GM21390 (cell line): ENCODE data around the gene CHST3.
A peak's percentile ranks its signal among the peaks of the same experiment; 100 is the strongest.
"Not testable (repeated sequence)": the region's sequence is repeated elsewhere in the genome, so short reads cannot be mapped to it uniquely, and the experiment has no call there.

Experiments used
- ATAC-seq: cut with Tn5 transposase; IDR thresholded peaks from one replicate; pipeline ENCODE4 v1.9.1; 2021; ENCODE audit not compliant: unreplicated experiment

Gene CHST3

DNA sequence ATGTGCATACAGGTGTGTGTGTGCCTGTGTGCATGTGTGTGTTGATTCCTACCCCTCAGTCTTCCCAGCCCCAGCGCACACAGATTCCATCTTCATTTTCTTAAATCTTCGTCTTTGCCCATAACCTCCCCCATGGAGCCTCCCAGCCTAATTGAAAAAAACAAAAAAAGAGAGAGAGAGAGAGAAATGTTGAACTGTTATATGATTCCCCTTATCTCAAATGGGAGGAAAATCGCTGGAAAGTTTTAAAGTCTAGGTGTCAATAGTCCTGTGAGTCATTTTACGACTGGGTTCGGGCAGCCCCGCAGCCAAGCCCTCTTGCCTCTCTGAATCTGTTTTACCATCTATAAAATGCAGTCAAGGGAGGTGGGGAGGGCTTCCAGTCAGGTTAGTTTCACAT is 63.3 kb downstream of the CHST3 start:
- ATAC-seq, result no peak

DNA sequence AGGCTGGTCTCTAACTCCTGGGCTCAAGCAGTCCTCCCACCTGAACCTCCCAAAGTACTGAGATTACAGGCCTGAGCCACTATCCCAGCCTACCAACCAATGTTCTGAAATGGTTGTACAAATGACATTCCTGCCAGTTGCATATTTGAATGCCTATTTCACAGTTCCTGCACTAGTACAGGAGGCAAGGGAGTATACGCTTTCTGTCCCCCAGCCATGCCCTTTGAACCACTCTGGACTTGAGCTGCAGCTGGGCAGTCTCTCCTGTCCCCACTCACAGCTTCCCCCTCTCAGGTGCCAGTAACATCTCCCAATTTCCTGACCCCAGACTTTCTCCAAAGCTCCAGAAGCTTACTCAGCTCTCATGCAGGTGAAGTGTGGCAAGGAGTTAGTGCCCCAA is 65.2 kb downstream of the CHST3 start:
- no peak for ATAC-seq

DNA sequence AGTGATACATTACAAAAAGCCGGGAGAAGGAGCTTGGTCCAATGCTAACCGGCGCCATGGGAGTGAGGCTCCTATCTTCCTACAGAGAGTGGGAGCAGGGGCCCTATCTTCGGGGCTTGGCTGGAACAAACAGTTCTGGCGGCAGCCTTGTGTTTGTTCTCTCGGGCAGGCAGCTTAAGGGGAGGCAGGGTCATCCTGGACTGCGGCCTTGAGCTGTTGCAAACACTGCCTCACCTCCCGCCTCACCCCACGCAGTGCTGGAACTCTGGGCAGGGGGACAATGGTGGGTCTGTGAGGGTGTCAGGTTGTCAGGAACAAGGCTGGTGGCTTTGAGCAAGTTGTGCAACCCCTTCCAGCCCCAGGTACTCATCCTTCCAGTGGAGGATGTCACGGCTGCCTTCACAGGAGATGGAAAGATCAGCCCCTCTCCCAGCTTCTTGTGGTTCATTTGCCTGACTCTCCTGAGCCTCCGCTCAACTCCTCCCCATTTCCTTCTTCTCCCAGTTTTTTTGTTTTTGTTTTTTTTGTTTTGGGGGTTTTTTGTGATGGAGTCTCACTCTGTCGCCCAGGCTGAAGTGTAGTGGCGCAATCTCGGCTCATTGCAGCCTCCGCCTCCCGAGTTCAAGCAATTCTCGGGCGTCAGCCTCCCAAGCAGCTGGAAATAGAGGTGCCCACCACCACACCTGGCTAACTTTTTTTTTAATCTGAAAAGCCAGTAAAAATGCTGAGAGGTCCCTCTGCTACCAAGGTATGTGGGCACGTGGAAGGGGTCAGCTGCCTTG is 66.8 kb downstream of the CHST3 start:
- no peak for ATAC-seq

DNA sequence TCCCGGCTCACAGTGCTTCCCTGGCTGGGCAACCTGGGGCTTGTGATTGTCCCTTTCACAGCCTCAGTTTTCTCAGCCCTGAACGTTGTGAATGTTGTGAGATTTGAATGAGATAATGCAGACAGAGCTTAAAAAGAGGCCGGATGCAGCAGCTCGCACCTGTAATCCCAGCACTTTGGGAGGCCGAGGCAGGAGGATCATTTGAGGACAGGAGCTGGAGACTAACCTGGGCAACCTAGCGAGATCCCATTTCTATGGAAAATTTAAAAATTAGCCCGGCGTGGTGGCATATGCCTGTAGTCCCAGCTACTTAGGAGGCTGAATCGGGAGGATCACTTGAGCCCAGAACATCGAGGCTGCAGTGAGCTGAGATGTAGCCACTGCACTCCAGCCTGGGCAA is 67.5 kb downstream of the CHST3 start:
- no peak for ATAC-seq

DNA sequence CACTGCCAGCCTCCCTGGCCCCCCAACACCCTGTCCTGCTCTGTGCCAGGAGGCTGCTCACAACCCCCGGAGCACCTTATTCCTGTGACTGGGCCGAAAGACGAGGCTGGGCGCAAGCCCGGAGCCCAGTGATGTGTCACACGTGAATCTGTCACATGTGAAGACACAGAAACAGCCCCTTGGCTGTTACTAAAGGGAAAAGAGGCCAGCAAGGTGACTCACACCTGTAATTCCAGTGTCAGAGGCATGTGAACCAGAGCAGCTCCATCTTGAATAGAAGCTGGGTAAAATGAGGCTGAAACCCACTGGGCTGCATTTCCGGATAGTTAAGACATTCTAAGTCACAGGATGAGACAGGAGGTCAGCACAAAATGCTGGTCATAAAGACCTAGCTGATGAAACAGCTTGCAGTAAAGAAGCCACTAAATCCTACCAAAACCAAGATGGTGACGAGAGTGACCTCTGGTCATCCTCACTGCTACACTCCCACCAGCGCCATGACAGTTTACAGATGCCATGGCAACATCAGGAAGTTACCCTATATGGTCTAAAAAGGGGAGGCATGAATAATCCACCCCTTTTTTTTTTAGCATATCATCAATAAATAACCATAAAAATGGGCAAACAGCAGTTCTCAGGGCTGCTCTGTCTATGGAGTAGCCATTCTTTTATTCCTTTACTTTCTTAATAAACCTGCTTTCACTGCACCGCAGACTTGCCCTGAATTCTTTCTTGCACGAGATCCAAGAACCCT is 68.4 kb downstream of the CHST3 start:
- not testable (repeated sequence) for ATAC-seq

DNA sequence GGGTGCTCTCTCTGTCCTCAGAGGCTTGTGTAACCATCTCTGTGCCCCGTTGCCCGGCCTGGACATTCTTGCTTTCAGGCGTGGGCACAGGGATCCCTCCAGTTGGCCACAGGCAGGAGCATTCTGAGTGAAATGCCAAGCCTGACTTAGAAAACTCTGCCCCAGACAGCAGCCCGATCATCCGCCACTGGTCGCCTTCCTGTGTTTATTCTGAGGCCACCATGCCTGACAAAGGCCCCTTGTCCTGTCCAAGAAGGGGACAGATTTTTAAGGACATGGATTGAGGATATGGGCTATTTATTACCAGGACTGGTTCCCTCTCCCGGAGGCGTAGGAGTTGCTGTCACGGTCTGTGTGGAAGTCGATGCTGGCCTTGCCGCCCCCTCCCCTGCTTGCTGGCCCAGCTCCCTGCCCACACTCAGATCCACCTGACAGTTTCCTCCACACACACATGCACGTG is 69.9 kb downstream of the CHST3 start:
- ATAC-seq, result no peak

DNA sequence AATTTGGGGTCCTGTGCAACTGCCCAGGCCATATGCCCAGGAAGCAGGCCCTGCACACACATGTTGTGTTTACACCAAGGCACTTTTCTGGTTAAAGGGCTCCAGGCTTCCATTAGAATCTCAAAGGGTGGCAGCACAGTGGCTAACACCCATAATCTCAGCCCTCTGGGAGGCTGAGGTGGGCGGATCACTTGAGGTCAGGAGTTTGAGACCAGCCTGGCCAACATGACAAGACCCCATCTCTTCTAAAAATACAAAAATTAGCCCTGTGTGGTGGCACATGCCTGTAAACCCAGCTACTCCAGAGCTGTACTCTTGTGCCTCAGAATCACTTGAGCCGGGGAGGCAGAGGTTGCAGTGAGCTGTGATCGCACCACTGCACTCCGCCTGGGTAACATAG is 70.6 kb downstream of the CHST3 start:
- ATAC-seq, result no peak

DNA sequence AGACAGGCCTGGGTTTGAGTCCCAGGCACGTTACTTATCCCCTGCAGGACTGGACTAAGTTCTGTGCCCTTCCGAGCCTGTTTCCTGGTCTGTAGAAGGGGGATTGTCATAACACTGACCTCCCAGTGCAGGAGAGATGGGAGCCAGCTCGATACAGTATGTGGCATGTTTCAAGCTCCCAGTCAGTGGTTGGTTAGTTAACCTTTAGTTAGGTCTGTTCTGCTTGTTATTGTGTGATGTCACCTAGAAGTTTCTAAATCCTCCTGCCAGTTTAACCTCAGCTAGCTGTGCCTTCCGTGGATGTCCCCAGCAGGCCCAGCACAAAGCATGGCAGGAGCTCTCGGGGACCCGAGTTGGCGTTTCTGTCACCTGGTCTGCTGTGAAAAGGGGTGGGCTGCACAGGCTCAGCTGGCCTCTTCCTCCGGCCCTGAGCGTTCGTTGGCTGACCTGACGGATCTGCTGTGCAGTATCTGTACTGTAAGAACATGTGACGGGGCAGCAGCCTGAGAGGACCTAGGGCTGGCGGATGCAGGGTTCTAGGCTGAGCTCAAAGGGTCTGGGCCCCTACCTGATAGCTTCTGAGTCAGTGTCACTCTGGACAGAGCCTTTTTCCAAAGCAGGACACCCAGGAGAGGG is 71.2 kb downstream of the CHST3 start:
- no peak for ATAC-seq

DNA sequence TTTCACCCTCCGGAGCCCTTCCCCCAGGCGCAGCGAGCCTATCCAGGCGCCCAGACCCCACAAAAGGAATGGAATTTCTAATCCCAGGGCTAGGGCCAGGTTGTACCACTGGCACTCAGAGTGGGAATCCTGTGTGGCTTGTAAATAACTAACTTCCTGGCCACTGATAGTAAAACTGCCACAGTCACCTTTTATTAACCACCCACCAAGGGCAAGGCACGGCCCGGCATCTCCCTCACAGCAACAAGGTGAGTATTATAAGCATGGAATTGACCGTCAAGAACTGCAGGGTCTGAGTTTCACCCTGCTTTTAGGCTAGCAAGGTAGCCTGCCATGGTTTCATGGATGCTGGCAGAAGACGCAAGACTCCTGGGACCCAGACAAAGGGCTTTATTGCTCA is 73.1 kb downstream of the CHST3 start:
- no peak for ATAC-seq

DNA sequence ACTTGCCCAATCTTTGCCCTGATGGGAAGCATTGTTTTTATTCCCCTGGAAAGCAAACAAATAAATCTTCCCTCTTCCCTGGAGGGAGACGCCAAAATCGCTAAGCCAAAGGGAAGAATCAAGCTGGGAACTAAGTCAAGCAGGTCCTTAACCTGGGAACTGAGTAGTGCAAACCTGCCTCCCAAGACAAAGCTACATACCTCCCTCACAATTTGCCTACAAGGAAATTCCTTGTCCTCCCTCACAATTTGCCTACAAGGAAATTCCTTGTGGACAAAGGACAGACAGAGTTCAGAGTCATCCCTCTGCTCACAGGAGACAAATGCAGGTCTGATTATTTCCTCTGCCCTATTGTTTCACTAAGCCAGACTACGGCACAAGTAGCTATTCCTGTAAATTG is 73.6 kb downstream of the CHST3 start:
- no peak for ATAC-seq

DNA sequence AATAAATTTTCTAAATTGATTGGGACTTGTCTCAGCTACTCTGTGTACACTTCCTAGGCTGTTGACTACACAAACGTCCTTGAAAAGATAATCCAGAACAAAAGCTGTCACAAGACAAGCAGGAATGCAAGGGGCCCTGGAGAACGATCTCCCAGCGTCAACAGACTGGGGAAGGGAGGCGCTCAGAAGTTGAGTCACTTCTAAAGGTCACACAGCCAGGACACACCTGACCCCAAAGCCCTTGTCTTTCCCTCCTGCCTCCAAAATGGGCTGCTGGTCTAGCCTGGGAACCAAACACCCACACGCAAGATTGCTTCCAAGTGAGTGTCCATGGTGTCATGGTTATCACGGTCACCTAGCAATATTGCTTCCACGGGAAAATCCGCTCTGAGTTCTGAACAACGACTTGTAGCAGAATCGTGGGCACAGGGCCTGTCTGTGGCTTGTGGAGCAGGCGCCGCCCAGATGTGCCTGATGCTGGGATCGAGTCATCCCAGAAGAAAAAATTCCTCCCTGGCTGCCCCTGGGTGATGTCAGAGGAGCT is 74.3 kb downstream of the CHST3 start:
- no peak for ATAC-seq

DNA sequence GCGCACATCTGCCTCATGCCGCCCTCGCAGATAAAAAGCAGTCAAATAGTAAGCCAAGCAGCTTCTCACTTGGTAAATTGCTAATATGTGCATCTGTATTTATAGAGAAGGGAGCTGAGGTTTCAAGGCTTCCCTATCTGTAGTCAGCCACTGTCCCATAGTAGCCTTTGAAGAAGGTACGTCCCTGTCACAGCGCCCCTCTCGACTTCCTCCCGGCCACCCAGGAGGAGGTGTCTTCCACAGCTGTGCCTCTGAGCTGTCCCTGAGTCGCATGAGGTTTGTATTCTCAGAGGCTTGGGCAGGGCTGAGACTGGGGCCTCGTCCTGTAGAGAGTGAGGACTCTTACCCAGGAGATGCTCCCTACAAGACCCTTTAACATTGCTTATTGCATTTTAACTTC is 75.2 kb downstream of the CHST3 start:
- no peak for ATAC-seq

DNA sequence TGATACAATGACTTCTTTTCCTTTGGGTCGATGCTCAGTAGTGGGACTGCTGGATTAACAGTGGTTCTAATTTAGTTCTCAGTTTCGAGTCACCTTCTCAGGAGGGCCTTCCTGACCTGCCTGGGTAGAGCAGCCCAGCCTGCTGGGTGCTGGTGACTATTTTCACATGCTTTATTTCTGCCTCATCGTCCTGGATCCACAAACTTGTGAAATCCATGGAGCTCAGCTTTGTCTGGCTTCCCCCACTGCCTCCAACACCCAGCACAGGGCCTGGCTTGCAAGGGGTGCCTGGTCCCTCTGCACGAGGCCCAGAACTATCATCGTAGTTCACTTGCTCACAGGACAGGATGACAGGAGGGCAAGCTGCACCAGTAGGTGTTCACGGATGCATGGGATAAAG is 77.3 kb downstream of the CHST3 start:
- ATAC-seq, result no peak

DNA sequence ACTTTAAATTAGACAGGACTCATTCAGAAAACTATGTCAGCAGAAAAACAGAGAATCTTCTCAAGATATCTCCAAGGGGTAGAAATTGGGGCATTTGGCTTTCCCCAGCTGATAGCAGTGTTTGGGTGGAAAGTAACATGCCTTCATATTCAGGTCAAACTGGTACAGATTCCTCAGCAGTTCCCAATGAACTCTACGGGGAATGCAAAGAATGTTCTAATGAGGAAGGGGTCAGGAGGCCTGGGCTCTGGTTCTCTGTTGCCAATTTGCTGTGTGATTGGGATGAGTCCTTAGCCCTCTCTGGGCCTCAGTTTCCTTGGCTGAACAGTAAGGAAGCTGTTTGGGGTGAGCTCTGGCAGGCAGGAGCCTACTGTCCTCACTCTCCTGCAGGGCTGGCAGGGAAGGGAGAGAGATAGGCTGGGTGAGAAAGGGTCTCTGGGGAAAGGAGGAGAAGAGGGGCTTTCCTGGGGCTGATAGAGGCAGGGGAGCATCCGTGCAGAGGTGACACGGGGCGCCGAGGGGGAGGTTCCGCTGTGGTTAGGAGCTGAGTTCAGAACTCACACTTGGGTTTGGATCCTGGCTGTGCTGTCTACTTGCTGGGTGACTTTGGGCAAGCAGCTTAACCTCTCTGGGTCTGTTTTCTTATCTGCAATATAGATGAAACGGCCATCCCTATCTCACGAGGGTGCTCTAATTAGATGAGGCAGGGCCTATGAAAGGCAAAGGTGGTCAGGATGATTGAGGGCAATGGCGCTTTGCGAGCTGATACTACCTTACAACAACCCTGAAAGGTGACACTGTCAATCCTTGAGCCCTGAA is 79.0 kb downstream of the CHST3 start:
- no peak for ATAC-seq

DNA sequence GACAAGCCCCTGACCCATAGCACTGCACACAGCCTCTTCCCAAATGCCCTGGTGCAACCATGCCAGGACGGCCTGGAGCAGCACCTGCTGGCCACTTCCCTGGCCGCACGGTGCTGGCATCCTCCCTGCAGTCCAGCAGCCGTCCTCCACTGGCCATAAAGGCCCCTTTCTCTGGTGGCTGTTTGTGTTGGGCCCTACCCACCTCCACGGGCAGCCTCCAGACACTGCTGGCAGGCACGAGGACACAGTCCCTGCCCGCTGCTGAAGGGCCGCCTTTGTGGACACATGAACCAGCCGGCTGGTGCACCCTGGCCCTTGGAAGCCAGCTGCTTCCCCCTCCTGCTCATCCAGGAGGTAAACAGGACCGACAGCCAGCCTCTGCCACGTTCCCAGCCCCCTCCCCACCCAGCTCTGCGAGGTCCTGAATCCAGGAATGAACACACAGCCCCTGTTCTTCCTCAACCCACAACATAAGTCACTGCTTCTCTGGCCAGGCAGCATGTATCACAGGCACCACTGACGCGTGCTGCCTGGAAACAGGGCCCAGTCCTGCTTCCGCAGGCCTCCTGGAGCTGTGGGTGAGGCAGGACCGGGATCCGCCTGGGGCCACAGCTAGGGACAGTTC is 80.3 kb downstream of the CHST3 start:
- no peak for ATAC-seq

DNA sequence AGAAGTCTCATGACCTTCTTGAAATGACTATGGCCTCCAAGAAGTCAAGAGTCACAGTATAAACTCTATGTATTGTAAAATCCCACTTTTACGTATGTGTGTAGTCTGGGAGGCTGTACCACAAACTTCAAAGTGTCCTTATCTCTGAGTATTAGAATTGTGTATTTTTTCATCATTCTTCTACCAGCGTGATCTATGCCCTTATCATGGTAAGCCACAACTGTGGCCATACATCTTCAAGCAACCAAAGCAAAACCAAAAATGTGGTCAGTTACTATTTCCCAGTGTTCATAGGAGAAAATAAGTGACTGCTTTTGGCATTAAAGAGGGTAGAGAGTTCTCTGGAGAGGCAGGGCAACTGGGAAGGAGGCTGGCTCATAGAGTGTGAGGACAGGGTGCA is 81.4 kb downstream of the CHST3 start:
- no peak for ATAC-seq

DNA sequence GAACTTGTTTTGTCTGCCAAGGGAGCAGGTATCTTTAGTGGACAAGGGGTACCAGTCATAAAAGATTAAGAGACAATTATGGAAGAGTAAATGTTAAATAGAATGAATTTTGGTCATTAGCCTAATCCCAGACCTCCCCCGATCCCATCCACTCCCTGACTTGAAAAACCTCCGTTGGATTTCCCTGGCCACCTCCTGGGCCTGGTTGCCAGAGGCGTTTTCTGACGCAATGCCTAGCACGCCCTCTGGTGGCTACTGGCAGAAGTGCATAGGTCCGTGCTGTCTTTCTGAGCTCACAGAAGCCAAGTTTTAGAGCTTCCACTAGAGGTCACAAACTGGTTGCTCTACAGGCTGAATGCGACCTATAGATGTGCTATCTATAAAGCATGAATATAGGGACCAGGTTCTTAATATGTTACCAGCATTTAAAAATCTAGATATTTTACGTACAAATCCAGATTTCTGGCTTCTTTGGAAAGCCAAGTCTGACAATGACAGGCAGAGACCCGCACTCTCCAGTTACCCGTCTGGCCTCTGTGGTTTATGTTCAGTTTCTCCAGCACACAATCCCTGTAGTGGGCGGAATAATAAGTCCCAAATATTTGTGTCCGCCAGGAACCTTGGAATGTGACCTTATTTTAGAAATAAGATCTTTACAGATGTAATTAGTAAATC is 84.4 kb downstream of the CHST3 start:
- ATAC-seq, result peak; percentile 46

DNA sequence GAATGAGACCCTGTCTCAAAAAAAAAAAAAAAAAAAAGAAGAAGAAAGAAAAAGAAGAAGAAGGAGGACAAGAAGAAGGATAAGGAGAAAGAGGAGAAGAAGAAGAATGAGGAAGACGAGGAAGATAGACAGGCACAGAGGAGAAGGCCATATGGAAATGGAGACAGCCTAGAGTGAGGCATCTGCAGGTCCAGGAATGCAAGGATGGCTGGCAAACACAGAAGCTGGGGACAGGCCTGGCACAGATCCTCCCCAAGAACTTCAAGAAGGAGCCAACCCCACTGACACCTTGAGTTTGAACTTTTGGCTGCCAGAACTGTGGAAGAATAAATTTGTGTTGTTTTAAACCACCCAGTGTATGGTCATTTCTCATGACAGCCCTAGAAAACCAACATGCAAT is 85.3 kb downstream of the CHST3 start:
- no peak for ATAC-seq

DNA sequence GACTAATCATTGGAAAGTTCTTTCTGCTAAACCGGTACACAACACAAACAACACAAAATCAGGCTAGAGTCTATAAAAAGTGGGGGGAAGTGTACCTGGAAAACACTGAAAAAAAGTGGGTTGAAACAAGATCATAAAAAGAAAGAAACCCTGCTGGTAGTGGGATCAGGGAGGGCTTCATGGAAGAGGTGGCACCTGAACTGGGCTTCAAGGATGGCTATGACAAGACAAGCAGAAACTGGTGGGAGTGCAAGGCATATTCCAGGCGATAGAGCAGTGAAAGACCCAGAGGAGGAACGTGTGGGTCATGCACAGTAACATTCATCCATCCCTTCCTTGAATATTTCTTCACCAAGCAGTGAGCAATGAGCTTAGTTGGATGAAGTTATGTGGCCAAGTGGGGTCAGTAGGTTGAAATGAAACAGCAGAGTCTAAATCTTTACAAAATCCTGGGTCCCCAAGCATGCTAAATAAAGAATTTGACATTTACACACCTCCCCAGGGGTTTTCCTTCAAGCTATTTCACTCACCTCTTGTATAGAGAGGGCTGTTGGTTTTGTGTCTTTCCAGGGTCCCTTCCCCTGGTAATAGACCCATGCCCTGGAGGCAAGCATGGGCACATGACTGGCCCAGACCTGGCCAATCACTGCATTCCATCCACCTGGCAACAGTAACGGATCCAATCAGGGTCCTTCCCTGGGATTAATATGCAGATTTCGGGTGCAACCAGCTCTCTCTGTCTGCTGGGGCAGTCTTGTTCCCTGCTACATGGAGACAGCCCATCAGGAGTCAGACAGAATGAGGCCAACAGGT is 86.0 kb downstream of the CHST3 start:
- ATAC-seq, result no peak
